GM19324 (cell line): ENCODE results near the gene PPP1R1C.
"Not testable (repeated sequence)": the region's sequence is repeated elsewhere in the genome, so short reads cannot be mapped to it uniquely, and the experiment has no call there.

Experiments used
- ATAC-seq: cut with Tn5 transposase; IDR thresholded peaks from one replicate; pipeline ENCODE4 v1.9.1; 2021; ENCODE audit warnings: mild to moderate bottlenecking, moderate library complexity; ENCODE audit not compliant: unreplicated experiment, low FRiP score

The PPP1R1C gene

DNA sequence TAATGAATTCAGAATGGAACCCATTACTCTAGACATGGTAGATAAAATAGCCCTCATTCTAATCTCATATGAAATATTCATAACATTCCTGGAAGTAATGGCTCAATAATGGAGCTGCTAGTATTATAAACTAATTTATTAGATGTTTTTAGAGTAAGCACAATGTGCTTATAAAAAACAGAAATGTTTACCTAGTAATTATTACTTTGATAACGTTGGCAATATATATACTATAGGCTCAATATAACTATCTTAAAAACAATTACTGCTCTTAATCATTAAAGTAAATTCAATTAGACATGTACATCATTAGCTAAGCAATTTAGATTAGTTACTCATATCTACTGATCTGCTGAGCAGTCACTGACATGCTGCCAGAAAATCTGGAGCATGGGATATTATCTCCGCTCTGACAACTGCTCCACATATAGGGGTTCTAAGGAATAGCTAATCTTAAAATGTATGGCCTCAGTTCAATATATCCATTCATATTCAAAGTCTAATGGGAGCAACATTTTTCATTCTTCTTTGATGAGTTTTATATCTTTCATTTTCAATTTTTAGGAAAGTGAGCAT, 19.4 kb downstream of the PPP1R1C start:
- no peak for ATAC-seq

DNA sequence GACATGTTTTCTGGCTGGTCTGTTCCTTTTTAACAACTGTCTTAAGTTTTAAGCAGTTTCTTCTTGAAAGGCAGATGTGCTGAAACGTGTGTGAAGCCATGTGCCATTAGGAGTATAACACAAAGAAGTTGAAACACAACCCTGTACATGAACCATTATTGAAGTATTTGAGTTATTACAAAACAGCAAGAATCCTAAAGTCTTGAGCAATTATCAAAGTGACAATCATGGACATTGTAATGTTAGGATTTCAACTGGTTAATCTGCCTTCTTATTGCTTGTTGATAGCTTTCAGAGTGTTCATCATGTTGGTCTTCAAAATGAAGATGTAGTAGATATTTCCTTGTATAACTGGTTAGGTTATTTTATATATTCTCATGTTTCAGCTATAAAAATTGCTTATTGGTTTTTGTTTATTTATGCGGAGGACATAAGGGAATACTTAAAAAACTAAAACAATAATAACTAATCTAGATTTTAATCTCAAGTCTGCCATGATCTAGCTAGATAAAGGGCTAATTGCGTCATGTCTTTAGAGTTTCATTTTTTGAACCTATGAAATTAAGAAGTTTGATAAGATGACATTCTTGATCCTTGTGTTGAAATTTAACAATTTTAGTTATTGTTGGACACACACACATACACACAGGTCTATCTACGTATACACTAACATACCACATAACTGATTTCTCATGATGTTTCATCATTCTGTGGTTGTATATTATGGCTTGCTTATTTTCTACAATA, 21.1 kb downstream of the PPP1R1C start:
- no peak for ATAC-seq

DNA sequence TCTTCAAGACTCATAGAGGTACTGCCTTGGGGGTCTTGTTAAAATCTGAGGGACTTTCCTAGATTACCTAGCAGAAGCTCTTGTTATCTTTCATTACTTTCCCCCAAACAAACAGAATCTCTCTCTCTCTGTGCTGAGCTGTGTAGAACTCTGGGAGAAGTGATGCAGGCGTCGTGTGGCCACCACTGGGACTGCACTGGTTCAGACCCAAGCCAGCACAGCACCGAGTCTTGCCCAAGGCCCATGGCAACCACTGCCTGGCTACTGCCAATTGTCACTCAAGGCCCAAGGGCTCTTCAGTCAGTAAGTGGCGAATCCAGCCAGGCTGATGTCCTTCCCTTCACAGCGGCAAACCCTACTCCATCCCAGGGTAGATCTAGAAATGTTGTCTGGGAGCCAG, 28.6 kb downstream of the PPP1R1C start:
- no peak for ATAC-seq

DNA sequence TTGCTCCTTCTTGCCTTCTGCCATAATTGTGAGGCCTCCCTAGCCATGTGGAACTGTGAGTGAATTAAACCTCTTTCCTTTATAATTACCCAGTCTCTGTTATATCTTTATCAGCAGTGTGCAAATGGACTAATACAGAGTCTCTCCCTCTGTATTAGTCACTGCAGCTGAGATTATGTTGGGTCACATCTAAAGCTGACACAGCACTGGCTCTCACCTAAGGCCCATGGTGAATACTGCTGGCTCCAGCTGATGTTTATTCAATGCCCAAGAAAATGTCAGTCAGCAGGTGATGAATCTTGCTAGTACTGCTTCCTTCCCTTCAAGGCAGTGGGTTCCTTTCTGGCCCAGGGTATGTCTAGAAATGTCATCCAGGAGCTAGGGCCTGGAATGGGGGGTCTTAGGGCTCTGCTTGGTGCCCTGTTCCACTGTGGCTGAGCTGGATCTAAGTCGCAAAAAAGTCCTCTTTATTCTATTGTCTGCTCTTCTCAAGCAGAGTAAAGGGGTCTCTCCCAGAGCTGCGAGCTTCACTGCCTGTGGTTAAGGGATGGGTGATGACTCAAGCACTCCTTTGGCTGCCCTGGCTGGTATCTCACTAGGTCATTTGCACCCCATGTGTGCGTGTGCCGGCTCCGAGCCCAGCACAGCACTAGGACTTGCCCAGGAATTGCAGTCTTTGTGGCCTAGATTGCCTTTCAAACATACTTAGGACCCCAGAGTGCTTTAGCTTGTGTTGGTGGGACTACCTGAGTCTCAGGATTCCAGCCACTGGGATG, 29.9 kb downstream of the PPP1R1C start:
- no peak for ATAC-seq

DNA sequence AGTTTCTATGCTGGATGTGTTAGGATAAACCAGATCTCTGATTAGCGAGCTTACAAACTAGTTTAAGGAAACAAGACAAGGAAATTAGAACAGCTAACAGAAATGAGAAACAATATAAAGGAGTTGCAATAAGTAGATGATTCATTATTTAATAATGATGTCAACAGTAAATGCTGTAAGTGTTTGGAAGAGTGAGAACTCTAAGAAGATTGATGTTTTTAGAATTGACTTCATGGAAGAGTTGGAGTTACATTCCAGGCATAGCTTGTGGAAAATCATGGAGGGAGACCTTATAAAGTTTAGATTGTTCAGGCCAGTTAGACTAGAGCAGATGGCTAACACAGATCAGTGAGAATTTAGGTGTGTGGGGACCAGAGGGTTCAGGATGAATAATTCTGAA, 32.6 kb downstream of the PPP1R1C start:
- no peak for ATAC-seq

DNA sequence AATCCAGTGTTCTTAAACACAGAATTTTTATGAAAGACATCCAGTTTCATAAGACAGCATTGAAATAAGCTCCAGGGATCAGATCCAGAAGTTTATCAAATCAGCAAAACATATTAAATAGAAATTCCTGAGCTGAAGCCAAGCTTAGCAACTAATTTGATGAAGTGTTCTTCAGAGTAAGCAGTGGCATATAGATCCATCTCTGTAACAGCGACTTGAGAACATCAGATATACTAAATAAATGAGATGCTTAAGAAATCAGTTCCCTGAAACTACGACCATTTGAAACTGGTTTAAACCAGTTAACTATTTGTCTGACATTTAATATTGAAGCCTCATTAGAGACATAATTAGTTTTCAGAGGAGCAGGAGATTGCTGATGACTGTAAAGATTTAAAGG, 34.1 kb downstream of the PPP1R1C start:
- no peak for ATAC-seq

DNA sequence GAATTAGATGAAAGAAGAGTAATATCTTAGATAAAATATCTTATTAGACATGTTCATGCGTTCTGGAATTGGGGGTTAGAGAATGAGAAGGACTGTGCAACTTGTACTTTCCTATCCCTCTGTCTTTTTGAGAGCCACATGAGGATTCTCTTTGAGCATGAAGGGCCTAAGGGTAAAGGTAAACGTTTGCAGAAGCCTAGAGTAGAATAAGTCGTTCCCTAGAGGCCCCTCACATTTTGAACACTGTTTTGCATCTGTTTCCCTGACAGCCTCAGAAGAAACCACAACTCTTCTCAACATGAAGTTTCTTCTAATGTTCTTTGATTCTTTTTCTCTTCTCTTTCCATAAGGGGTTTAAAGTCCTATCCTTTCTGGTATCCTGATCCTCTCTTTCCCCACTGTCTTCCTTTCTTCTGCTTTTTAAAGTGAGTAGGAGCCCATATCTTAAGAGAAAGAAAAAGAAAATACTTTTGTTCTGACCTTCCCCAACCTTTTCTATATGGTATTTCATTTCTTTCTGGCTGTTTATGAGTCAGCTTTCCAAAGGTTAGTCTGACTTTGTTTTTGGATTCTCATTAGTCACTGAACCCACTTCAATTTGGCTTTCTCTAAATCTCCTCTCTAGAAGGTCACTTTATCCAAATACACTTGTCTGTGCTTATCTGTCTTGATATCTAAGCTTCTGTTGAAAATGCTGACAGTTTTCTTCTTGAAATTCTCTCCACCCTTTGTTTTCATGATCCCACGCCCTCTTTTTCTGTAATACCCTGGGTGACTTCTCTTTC, 34.8 kb downstream of the PPP1R1C start:
- ATAC-seq = peak; percentile 78

DNA sequence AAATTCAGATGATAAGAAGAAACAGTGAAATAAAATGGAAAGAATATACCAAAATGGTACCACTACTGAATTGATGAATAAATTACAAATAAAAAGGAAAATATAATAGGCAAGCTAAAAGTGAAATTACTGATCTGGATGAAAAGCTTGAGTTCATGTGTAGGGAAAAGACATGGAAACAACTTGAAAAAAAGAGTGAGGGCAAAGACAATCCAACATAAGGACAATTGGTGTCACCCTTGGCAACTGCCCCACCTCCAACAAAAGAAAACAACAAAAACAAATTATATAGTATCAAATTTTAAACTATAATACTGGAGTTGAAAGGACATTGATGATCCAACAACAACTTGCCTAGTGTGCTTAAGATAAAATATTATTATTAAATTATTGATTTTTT, 37.6 kb downstream of the PPP1R1C start:
- no peak for ATAC-seq

DNA sequence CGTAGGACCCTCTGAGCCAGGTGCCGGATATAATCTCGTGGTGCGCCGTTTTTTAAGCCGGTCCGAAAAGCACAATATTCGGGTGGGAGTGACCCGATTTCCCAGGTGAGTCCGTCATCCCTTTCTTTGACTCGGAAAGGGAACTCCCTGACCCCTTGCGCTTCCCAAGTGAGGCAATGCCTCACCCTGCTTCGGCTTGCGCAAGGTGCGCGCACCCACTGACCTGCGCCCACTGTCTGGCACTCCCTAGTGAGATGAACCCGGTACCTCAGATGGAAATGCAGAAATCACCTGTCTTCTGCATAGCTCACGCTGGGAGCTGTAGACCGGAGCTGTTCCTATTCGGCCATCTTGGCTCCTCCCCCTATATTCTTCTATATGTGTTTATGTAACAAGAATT, 45.2 kb downstream of the PPP1R1C start:
- not testable (repeated sequence) for ATAC-seq

DNA sequence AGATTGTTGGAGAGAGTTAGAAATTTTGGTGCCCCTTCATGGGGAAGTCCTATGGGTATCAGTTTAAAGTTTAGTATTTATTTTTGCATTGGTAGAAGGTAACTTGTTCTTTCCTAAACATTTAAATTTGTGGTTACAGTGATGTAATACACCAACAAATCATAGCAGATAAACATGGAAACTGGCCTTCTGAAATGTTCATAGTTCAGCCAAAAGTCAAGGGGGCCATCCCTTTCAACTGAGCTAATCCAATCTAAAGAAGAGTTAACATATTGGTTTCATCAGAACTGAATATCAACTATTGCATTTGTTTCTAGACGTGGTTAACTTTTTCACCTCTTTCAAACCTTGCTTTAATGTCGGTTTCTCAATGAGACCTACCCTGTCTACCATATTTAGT, 46.3 kb downstream of the PPP1R1C start:
- ATAC-seq = no peak

DNA sequence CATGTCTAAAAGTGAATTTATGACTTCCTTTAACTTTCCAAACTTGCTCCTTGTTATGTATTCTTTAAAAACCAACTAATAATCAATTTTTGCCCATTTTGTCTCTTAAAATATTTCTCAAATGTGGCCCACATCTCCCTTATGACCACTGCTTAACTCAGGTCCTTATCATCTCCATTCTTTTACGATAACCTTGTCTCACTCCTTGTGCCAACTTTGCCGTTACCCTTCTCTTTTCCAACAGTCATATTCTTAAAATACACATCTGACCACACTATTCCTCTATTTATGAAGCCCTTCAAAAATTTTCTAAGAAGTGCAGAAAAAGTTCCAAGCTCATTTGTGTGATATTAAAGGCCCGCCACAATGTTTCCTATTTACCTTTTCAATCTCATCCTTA, 47.8 kb downstream of the PPP1R1C start:
- ATAC-seq = no peak

DNA sequence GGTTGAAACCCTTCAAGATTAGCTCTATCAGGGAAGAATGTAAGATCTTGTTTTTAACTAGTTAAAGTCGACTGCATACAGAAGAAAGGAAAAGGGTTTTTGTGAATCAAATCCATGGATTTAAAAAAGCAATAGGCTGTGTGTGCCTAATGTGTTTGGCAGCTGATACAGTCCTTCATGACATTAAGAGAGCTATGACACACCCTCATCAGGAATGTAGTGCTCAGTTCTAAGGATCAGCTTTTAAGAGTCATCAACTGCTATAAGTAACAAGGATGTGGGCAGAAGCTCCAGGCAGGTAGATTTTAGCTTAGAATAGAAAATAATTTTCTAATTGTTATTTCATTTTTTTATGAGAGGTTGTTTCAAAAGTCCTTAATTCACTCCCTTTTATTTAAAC, 52.9 kb downstream of the PPP1R1C start:
- no peak for ATAC-seq

DNA sequence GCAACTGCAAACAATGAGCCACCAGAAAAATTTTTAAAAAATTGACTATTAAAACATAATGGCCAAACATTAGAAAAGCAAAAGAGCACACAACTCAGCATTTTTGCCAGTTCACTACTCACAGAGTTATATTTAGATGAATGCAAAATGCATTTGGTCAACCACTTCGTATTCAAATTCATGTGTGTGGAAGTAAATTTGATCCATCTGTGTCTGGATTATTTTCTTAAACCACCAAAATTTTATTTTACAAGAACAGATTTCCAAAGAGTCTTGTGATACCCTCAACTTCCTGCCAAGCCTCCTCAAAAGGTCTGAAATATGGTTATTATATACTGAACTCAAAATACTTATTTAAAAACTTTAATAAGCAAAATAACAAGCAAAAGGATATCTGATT, 57.4 kb downstream of the PPP1R1C start:
- ATAC-seq = no peak

DNA sequence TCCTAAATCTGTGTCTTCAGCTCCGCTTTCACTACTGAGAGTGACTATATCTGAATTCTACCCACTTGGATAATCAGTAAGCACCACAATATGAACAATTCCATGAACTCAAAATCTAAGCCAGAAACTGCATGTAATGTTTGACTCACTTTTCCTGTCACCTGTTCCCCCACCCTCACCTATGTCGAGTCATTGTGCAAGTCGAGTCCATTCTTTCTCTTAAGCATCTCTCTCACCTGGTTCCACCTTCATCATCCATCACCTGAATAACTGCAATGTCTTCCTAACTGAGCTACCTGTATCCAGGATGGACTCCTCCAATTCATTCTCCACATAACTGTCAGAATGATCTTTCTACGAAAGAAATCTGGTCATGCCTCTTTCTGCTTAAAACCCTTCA, 58.2 kb downstream of the PPP1R1C start:
- no peak for ATAC-seq

DNA sequence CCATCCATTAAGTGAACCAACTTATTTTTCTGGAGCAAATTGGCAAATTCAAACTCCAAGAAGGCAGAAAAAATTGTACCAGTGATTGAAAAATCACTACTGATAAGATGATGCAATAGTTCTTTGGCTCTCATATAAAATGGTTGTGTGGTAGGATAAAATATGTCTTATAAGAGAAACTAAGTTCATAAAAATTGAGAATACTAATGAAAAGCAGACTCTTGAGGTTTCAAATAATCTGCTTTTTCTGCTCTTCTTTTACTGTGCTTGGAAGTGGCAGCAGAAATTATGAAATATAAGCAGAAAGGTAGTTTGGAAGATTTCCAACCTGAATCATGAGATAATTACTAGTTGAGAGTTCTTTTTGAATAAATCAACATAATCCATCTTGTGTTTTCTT, 61.9 kb downstream of the PPP1R1C start:
- no peak for ATAC-seq

DNA sequence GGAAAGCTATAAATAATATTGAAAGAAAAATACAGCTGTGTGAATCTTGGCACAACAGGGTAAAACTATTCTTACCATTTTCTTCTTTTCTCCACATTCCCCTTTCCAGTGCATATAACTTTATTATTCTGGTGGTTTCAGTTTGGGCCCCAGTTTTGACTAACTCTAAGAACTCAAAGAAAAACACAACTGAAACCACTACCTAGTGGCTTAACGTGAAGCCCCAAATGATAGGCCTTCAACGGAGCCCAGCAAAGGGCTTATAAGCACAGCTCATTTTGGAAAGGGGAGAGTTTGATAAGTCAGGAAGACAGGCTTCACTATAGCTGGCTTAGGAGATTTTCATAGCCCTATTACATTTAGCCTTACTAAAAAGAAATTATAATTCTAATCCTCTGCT, 62.4 kb downstream of the PPP1R1C start:
- no peak for ATAC-seq

DNA sequence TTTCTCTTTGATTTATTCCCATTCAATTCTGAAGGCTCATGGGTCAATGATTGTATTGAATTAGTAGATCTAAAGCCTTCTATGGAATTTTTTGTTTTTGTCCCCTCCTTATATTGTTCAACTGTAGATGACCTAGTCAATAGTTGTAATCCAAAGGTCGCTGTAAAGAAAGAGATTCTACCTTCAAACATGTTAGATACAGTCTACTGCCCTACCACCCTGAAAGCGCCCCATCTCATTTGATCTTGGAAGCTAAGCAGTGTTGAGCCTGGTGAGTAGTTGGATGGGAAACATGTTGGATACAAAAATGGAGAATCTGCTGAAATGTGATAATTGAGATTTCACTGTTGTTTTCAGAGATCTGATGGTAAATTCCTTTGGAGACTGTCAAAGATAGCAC, 63.0 kb downstream of the PPP1R1C start:
- no peak for ATAC-seq

DNA sequence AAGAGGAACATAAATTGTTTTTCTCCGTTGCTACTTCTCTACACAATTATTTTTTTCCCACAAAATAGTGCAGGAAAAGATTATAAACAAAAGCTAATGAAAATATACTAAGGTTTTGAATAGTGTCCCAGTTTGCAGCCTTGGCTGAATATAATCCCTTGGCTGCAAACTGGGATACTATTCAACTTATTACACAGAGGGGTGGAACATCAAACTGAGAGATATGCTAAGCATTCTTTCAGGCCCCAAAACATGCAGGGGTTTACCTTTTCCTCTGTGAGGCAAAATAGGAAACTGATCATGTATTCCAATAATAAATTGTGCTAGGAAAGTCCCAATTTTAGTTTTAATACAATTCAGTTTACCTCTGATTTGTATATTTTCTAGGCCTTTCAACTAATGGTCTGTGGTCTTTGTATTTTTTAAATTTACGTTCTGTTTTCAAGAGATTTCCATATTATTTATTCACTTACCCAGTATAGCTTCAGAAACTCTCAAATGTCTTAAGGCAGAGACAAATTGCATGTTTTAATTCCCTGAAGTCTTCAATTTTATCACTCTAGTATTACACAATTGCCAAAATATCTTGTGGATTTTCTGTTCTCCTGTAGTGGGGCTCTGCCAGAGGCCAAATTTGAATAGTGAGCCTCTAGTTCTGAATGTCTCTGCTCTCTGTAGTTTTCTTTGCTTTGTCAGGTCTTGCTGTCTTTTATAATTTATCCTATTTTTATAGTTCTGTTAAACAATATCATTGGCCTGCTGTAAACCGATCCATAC, 63.9 kb downstream of the PPP1R1C start:
- no peak for ATAC-seq

DNA sequence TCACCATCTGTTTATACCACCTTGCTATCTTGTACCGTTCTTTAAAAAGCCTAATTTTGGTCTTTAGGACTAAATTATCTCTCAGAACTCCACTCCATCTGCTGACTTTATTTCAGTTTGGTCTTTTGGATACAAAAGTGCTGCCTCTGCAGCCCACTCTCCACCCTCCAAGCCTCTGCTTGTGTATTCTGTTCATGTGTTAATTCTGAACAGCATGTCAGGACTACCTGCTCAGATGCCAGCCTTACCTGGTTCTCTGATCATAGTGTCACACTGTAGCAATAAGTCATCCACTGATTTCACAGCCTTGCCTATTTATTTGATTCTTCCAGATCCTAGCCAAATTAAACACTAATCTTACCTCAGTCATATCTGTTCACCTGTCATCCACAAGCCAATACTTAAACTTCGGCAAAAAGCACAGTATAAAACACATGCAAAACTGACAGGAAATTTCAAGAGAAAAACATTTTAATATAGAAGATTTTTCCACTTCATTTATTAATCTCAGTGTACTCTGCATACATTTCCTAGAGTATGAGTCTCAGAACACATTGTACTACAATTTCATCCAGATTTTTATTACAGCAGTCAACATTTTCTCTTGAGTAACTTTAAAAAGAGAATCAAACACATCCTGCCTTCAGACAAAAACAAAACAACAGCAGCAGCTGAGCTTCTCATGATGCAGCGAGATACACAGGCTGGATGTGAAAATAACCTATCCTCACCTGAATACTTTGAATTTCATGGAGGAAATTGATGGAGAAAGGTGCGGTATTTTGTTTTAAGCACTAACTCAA, 64.9 kb downstream of the PPP1R1C start:
- no peak for ATAC-seq
